SHP77 (cell line): ENCODE measurements around the gene FADS2.
A peak's percentile ranks its signal among the peaks of the same experiment; 100 is the strongest.

Experiments
- DNase-seq, 2 experiments: peaks; one replicate each; lab custom pipeline; 2025; lab: John Stamatoyannopoulos, UW

FADS2 gene

GRCh38 chr11:61826930-61827570, 1.1 kb upstream of the FADS2 start:
- no peak for DNase-seq

- DNase-seq: no peak
These were observed 204 bp downstream of the FADS2 start for GRCh38 chr11:61828379-61828628.

- peak in 1 of 2 experiments; percentile 15 for DNase-seq
These were observed 718 bp downstream of the FADS2 start for GRCh38 chr11:61828629-61829407.

GRCh38 chr11:61829806-61830205, 1.7 kb downstream of the FADS2 start:
- DNase-seq: no peak

GRCh38 chr11:61830237-61831105, 2.4 kb downstream of the FADS2 start:
- DNase-seq: no peak

GRCh38 chr11:61832207-61832606, 4.1 kb downstream of the FADS2 start:
- no peak for DNase-seq

GRCh38 chr11:61832754-61833153, 4.7 kb downstream of the FADS2 start:
- DNase-seq: no peak

GRCh38 chr11:61833471-61833870, 5.4 kb downstream of the FADS2 start:
- no peak for DNase-seq

- DNase-seq: no peak
These were observed 5.8 kb downstream of the FADS2 start for GRCh38 chr11:61833926-61834277.

- peak in 1 of 2 experiments; percentile 44 for DNase-seq
These were observed 6.4 kb downstream of the FADS2 start for GRCh38 chr11:61834278-61835048.

- DNase-seq: no peak
These were observed 8.1 kb downstream of the FADS2 start for GRCh38 chr11:61836193-61836592.

- DNase-seq: no peak
These were observed 9.4 kb downstream of the FADS2 start for GRCh38 chr11:61837411-61838005.

- DNase-seq: no peak
These were observed 10.4 kb downstream of the FADS2 start for GRCh38 chr11:61838501-61838900.

- DNase-seq: no peak
These were observed 10.8 kb downstream of the FADS2 start for GRCh38 chr11:61838921-61839320.

GRCh38 chr11:61839742-61840141, 11.6 kb downstream of the FADS2 start:
- no peak for DNase-seq

GRCh38 chr11:61840371-61840770, 12.3 kb downstream of the FADS2 start:
- DNase-seq: no peak

- no peak for DNase-seq
These were observed 13.8 kb downstream of the FADS2 start for GRCh38 chr11:61841636-61842527.

GRCh38 chr11:61842528-61842820, 14.4 kb downstream of the FADS2 start:
- no peak for DNase-seq

GRCh38 chr11:61844909-61845565, 16.9 kb downstream of the FADS2 start:
- no peak for DNase-seq

- no peak for DNase-seq
These were observed 18.4 kb downstream of the FADS2 start for GRCh38 chr11:61846362-61847020.
